Endodermal cell (in vitro differentiated cells): ENCODE measurements around the gene OR1E1. TPM values are rescaled to one million over a fixed set of nuclear protein-coding genes. Genes with fewer than 3 reads are reported as not detected.
A peak's percentile ranks its signal among the peaks of the same experiment; 100 is the strongest.
"Not testable (repeated sequence)": the region's sequence is repeated elsewhere in the genome, so short reads cannot be mapped to it uniquely, and the experiment has no call there.

ENCODE experiments used
- DNase-seq: peaks from one replicate; pipeline ENCODE4 v3.0.0-alpha.2; 2017
- H3K27ac ChIP-seq: 2 replicates; pipeline ENCODE4 v1.5.1; 2013; ENCODE audit warnings: mild to moderate bottlenecking, low read depth, low read length, moderate library complexity
- H3K27me3 ChIP-seq: 2 replicates; pipeline ENCODE4 v1.6.1; 2013; ENCODE audit warnings: mild to moderate bottlenecking, low read length, moderate library complexity; ENCODE audit not compliant: insufficient read depth, control insufficient read depth, poor library complexity, severe bottlenecking
- H3K36me3 ChIP-seq: 2 replicates; pipeline ENCODE4 v1.7.0; 2013; ENCODE audit warnings: mild to moderate bottlenecking, low read length, moderate library complexity; ENCODE audit not compliant: control insufficient read depth, insufficient read depth
- H3K4me1 ChIP-seq: one replicate; pipeline ENCODE4 v1.7.0; 2013; ENCODE audit warnings: low read length; ENCODE audit not compliant: control insufficient read depth, insufficient read depth
- H3K4me3 ChIP-seq: 2 replicates; pipeline ENCODE4 v1.5.1; 2013; ENCODE audit warnings: mild to moderate bottlenecking, low read length, moderate library complexity
- H3K9ac ChIP-seq: 2 replicates; pipeline ENCODE4 v1.6.1; 2013; ENCODE audit warnings: mild to moderate bottlenecking, low read length, moderate library complexity; ENCODE audit not compliant: poor library complexity, severe bottlenecking; ENCODE audit errors: extremely low read depth
- H3K9me3 ChIP-seq: 2 replicates; pipeline ENCODE4 v1.6.1; 2013; ENCODE audit warnings: mild to moderate bottlenecking, low read length, moderate library complexity; ENCODE audit not compliant: control insufficient read depth
- H3K27ac Mint-ChIP-seq: 2 replicates; pipeline ENCODE4 v1.8.0; 2020; ENCODE audit warnings: mixed read lengths
- H3K27me3 Mint-ChIP-seq: 2 replicates; pipeline ENCODE4 v1.8.0; 2021; ENCODE audit warnings: mild to moderate bottlenecking, mixed read lengths; ENCODE audit not compliant: insufficient read depth
- H3K36me3 Mint-ChIP-seq: 2 replicates; pipeline ENCODE4 v1.8.0; 2020; ENCODE audit warnings: low read depth, mixed read lengths
- H3K4me1 Mint-ChIP-seq: 2 replicates; pipeline ENCODE4 v1.8.0; 2020; ENCODE audit warnings: mixed read lengths
- H3K4me3 Mint-ChIP-seq: 2 replicates; pipeline ENCODE4 v1.8.0; 2020; ENCODE audit warnings: mild to moderate bottlenecking, moderate library complexity, mixed read lengths
- H3K9me3 Mint-ChIP-seq: 2 replicates; pipeline ENCODE4 v1.8.0; 2020; ENCODE audit warnings: mild to moderate bottlenecking, mixed read lengths
- CTCF ChIP-seq: fragments of 200-600 bp; sonication (generic); conservative IDR thresholded peaks from 2 replicates; pipeline ENCODE4 v1.5.0; 2021; ENCODE audit warnings: antibody characterized with exemption, mild to moderate bottlenecking
- WGBS, 2 experiments: methylation state at CpG; one replicate each; pipeline versions ENCODE4 v1.1.5 to v1.1.7; 2013; ENCODE audit warnings: missing lambda C conversion rate in 2 of 2, mixed read lengths in 1 of 2; ENCODE audit not compliant: insufficient coverage in 1 of 2, insufficient read length in 1 of 2; 5-methylcytosine and 5-hydroxymethylcytosine counted together
- total RNA-seq, 2 donors: library from RNA; stranded (reverse); fragmentation: NEBNext Ultra II Directional in 1 of 2; extraction: Animal tissue kit (Norgen Biotek cat#: 25700) in 1 of 2; gene quantifications; 2 replicates in 1 of 2; 3 replicates in 1 of 2; pipeline ENCODE4 v1.2.1, GENCODE V29; 2021

Gene OR1E1
- total RNA-seq, 2 donors from 2014 or later, result not detected

DNA sequence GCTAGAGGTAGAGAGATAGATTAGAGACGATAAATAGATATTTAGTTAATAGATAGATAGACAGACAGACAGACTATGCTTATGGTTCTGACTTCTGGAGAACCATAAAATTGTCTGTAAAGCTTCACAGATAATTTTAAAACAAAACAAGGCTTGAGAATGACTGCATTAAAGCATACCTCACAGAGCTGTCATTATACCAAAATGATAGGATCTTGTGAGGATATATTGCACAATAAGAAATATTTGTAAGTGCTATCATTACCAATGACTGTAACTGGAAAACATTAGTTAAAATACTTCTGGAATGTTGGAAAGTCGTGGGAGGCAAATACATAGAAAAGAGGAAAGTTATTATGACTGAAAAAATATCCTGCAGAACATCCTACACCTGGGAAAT is 3.6 kb upstream of the OR1E1 start:
- 63 to 65% methylated on average over 2 of the region's 2 CpGs for WGBS, 2 experiments
- no peak overlapping the region for H3K27ac ChIP-seq
- no peaks in the 10 kb centered on the region for H3K36me3 ChIP-seq
- H3K4me3 Mint-ChIP-seq, result no peak overlapping the region
- no peaks in the 10 kb centered on the region for H3K36me3 Mint-ChIP-seq
- H3K4me1 ChIP-seq, result no peaks in the 10 kb centered on the region
- H3K4me1 Mint-ChIP-seq, result no peaks in the 10 kb centered on the region
- no peak for DNase-seq
- no peak overlapping the region for H3K9ac ChIP-seq
- TF ChIP-seq CTCF, result no peak
- no peaks in the 10 kb centered on the region for H3K27me3 Mint-ChIP-seq
- no peak overlapping the region for H3K27ac Mint-ChIP-seq
- H3K9me3 Mint-ChIP-seq, result peaks cover 72% of the 10 kb centered on the region
- H3K4me3 ChIP-seq, result no peak overlapping the region
- no peaks in the 10 kb centered on the region for H3K27me3 ChIP-seq
- H3K9me3 ChIP-seq, result peaks cover 16% of the 10 kb centered on the region

- Mint-ChIP-seq H3K36me3 (no peaks in the 10 kb centered on the region), H3K27me3 (no peaks in the 10 kb centered on the region), H3K9me3 (peaks cover 67% of the 10 kb centered on the region), H3K27ac (no peak overlapping the region), H3K4me3 (no peak overlapping the region), H3K4me1 (no peaks in the 10 kb centered on the region)
- 71 to 77% methylated on average over 6 of the region's 6 CpGs for WGBS, 2 experiments
- no peaks in the 10 kb centered on the region for H3K36me3 ChIP-seq
- H3K9me3 ChIP-seq, result peaks cover 9% of the 10 kb centered on the region
- TF ChIP-seq CTCF, result no peak
- no peaks in the 10 kb centered on the region for H3K4me1 ChIP-seq
- H3K27ac ChIP-seq, result no peak overlapping the region
- no peaks in the 10 kb centered on the region for H3K27me3 ChIP-seq
- H3K9ac ChIP-seq, result no peak overlapping the region
- DNase-seq, result no peak
- no peak overlapping the region for H3K4me3 ChIP-seq
These were observed 1.8 kb upstream of the OR1E1 start for GRCh38 chr17:3400055-3400454.

GRCh38 chr17:3397801-3398200 is 409 bp downstream of the OR1E1 start:
- H3K36me3 Mint-ChIP-seq, H3K9ac ChIP-seq, H3K27me3 ChIP-seq, H3K4me1 ChIP-seq, H3K4me3 ChIP-seq, H3K27ac Mint-ChIP-seq, H3K36me3 ChIP-seq, H3K4me1 Mint-ChIP-seq, H3K4me3 Mint-ChIP-seq, H3K27me3 Mint-ChIP-seq, H3K27ac ChIP-seq: not testable (repeated sequence)
- peaks cover 17% of the 10 kb centered on the region for H3K9me3 ChIP-seq
- 20 to 57% methylated on average over 1 to 7 of the region's 7 CpGs for WGBS, 2 experiments
- peaks cover 57% of the 10 kb centered on the region for H3K9me3 Mint-ChIP-seq
- DNase-seq, result peak; percentile 83

DNA sequence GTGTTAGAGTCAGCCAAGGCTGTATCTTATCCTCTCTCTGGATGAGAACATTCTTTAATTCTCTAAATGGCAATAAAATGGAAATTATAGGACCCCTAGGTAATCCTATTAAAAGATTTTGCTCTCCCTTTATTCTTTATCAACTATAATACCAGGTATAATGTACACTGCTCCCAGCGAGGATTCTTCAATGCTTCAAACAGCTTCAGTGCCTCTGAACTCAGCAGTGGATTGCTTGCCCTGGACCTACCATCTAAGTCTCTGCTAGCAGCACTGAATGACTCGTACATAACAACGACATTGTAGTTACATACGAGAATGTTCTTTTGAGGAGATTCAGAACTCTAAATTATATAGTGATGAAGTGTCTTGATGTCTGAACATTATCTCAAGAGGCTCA is 8.4 kb downstream of the OR1E1 start:
- H3K4me1 ChIP-seq, result no peaks in the 10 kb centered on the region
- H3K27me3 ChIP-seq, result no peaks in the 10 kb centered on the region
- Mint-ChIP-seq H3K4me3 (no peak overlapping the region), H3K36me3 (no peaks in the 10 kb centered on the region), H3K27ac (no peak overlapping the region), H3K9me3 (peaks cover 68% of the 10 kb centered on the region), H3K4me1 (no peaks in the 10 kb centered on the region), H3K27me3 (peaks cover 12% of the 10 kb centered on the region)
- no peak overlapping the region for H3K9ac ChIP-seq
- DNase-seq, result no peak
- H3K4me3 ChIP-seq, result no peak overlapping the region
- no peak for TF ChIP-seq CTCF
- no peak overlapping the region for H3K27ac ChIP-seq
- WGBS, 2 experiments, result 80 to 83% methylated on average over 4 of the region's 4 CpGs
- no peaks in the 10 kb centered on the region for H3K36me3 ChIP-seq
- peaks cover 42% of the 10 kb centered on the region for H3K9me3 ChIP-seq
